Tibial nerve (tissue), 4 donors: ENCODE data around the gene SPEF2. TPM values are rescaled to one million over a fixed set of nuclear protein-coding genes. Genes with fewer than 3 reads are reported as not detected.
"Not testable (repeated sequence)": the region's sequence is repeated elsewhere in the genome, so short reads cannot be mapped to it uniquely, and the experiment has no call there.

ENCODE experiments used
- DNase-seq, 2 donors: peaks; one replicate each; pipeline ENCODE4 v3.0.0-alpha.2; 2019; ENCODE audit warnings: low spot score in 2 of 2
- H3K27ac ChIP-seq, 4 donors: fragments of 200-600 bp; sonication (generic) in 3 of 4; one replicate each; pipeline ENCODE4 v1.5.1; 2017 to 2019; ENCODE audit warnings: mild to moderate bottlenecking in 1 of 4
- H3K27me3 ChIP-seq, 2 donors: fragments of 200-600 bp; sonication (generic) in 1 of 2; one replicate each; pipeline versions ENCODE4 v1.5.1 to v1.6.0; 2017 to 2019
- H3K36me3 ChIP-seq, 3 donors: fragments of 200-600 bp; sonication (generic); one replicate each; pipeline ENCODE4 v1.5.1; 2018 to 2019
- H3K4me1 ChIP-seq, 4 donors: fragments of 200-600 bp; sonication (generic) in 3 of 4; one replicate each; pipeline ENCODE4 v1.5.1; 2017 to 2019
- H3K4me3 ChIP-seq, 4 donors: fragments of 200-600 bp; sonication (generic) in 3 of 4; one replicate each; pipeline ENCODE4 v1.5.1; 2017 to 2019; ENCODE audit warnings: mild to moderate bottlenecking in 1 of 4, moderate library complexity in 1 of 4
- H3K9me3 ChIP-seq, 4 donors: fragments of 200-600 bp; sonication (generic) in 3 of 4; one replicate each; pipeline ENCODE4 v1.5.1; 2017 to 2019
- EP300 ChIP-seq, 2 donors: sonication (generic); formaldehyde crosslinking; IDR thresholded peaks; one replicate each; pipeline ENCODE4 v1.6.1; 2017; ENCODE audit warnings: antibody characterized with exemption in 2 of 2, mild to moderate bottlenecking in 1 of 2
- POLR2A ChIP-seq, 2 donors: fragments of 450-650 bp; IDR thresholded peaks; one replicate each; pipeline ENCODE4 v1.6.1; 2017; ENCODE audit warnings: antibody characterized with exemption in 2 of 2, mild to moderate bottlenecking in 2 of 2, moderate library complexity in 2 of 2
- WGBS, 2 donors: methylation state at CpG; one replicate each; pipeline ENCODE4 v1.1.5; 2018; 5-methylcytosine and 5-hydroxymethylcytosine counted together
- total RNA-seq, 4 donors: library from RNA; depleted of rRNA; stranded (reverse); fragments of >200 nt; gene quantifications; one replicate each; pipeline ENCODE4 v1.1.0, GENCODE V29; 2016
- TF ChIP-seq, protein P1 (sequence below), 5 experiments: fragments of 200-600 bp in 3 of 5; fragments of 450-650 bp in 2 of 5; sonication (generic) in 3 of 5; IDR thresholded peaks; one replicate each; pipeline ENCODE4 v1.5.1; 2016 to 2019; ENCODE audit warnings: antibody characterized with exemption in 5 of 5, mild to moderate bottlenecking in 3 of 5, moderate library complexity in 2 of 5

SPEF2 gene
- total RNA-seq, 4 donors from 2014 or later: 5.1 to 33.5 (median 17.5) TPM

DNA sequence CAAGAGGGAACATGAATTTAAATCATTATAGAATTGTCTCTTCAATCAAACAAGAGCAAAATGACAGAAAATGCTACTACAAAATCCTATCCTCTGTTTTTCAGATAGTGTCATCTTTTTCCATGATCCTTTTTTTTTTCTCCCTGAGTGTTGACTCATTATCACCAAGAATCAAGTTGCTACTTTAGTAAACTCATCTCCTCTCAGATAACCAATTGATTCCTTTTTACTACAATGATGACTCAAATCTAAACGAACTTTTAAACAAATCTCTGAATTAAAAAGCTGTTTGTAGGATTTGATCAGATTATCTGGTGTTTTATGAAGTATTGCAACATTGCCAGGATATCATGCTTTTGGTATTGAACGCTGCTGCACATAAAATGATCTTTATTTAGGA lies 215.1 kb downstream of the SPEF2 start:
- Histone ChIP-seq H3K27me3 (no peaks in the 10 kb centered on the region), H3K9me3 (no peaks in the 10 kb centered on the region), H3K4me1 (no peaks in the 10 kb centered on the region), H3K4me3 (no peak overlapping the region), H3K27ac (no peak overlapping the region), H3K36me3 (no peaks in the 10 kb centered on the region)
- WGBS, 2 donors: 76 to 84% methylated on average over 2 of the region's 2 CpGs
- no peak for DNase-seq
- TF ChIP-seq EP300 (IDR thresholded peaks at IDR 0.05): no peak
- no peak for TF ChIP-seq POLR2A (IDR thresholded peaks at IDR 0.05)
- TF ChIP-seq, protein P1, sequence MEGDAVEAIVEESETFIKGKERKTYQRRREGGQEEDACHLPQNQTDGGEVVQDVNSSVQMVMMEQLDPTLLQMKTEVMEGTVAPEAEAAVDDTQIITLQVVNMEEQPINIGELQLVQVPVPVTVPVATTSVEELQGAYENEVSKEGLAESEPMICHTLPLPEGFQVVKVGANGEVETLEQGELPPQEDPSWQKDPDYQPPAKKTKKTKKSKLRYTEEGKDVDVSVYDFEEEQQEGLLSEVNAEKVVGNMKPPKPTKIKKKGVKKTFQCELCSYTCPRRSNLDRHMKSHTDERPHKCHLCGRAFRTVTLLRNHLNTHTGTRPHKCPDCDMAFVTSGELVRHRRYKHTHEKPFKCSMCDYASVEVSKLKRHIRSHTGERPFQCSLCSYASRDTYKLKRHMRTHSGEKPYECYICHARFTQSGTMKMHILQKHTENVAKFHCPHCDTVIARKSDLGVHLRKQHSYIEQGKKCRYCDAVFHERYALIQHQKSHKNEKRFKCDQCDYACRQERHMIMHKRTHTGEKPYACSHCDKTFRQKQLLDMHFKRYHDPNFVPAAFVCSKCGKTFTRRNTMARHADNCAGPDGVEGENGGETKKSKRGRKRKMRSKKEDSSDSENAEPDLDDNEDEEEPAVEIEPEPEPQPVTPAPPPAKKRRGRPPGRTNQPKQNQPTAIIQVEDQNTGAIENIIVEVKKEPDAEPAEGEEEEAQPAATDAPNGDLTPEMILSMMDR (IDR thresholded peaks at IDR 0.05): no peak

DNA sequence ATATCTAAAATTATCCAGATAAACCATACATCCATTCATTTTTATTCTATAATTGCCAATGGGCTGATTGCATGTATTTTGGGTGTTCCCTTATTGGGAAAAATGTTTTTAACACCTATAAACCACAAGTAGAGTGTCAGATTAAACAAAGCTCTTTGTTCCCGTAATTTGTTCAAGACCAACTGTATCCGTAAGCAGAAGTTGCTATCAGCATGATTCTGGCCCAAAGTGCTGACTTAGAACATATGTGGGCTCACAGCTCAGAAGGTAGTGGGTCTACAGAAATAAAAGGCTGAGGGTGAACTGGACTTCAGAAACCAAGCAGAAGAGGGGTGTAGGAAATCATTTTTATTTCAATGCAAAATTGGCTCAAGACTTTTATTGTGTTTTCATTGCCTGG lies 215.6 kb downstream of the SPEF2 start:
- H3K27me3 ChIP-seq: no peaks in the 10 kb centered on the region
- no peak overlapping the region for H3K4me3 ChIP-seq
- 85 to 86% methylated on average over 2 of the region's 2 CpGs for WGBS, 2 donors
- no peaks in the 10 kb centered on the region for H3K36me3 ChIP-seq
- no peak overlapping the region for H3K27ac ChIP-seq
- no peak for DNase-seq
- TF ChIP-seq EP300 (IDR thresholded peaks at IDR 0.05): no peak
- TF ChIP-seq, protein P1 (IDR thresholded peaks at IDR 0.05): no peak
- no peak for TF ChIP-seq POLR2A (IDR thresholded peaks at IDR 0.05)
- H3K4me1 ChIP-seq: no peaks in the 10 kb centered on the region
- H3K9me3 ChIP-seq: no peaks in the 10 kb centered on the region

DNA sequence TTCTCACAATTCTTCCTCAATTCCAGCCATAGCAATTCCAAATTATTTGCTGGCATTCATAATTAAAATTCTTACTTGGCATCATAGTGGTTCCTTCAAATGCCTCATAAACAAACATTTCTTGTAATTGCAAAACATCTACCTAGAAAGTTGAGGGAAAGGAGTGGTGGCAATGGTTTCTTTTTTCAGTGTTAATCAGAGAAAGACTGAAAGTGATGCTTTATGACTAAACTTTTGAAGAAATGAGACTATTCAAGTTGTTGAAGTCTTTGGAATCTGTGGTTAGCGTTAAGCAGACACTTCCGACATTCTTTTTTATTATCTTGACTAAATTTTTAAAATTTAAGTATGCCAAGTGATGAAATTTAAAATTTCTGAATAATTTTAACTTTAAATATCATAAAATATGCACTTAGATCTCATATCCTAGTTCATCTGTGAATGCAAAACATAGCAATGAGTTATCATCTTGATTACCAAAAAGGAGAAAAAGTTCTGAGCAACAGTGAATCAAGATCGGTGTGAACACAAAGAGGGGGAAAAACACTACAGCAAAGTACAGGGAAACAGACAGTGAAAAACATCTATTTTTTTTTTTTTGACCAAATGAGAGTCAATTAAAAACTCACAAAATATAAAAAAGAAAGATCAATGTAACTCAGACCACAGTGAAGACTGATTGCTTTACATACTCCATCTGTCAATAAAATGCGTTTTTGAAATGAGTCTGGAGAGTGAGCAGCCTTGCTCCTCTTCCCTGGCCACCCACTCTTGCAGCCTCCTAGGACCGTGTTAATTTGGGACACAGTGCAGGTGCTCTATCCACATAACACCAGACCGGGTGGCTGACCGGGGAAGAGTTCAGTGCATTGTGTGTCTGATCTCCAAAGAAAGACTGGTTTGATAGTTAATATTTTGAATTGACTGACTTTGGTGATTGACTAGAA lies 218.4 kb downstream of the SPEF2 start:
- Histone ChIP-seq H3K4me3 (no peak overlapping the region), H3K9me3 (no peaks in the 10 kb centered on the region), H3K36me3 (no peaks in the 10 kb centered on the region), H3K27me3 (no peaks in the 10 kb centered on the region), H3K4me1 (no peaks in the 10 kb centered on the region), H3K27ac (no peak overlapping the region)
- no peak for DNase-seq
- 85 to 88% methylated on average over 7 of the region's 7 CpGs for WGBS, 2 donors
- TF ChIP-seq, protein P1 (IDR thresholded peaks at IDR 0.05): no peak
- no peak for TF ChIP-seq POLR2A (IDR thresholded peaks at IDR 0.05)
- no peak for TF ChIP-seq EP300 (IDR thresholded peaks at IDR 0.05)

DNA sequence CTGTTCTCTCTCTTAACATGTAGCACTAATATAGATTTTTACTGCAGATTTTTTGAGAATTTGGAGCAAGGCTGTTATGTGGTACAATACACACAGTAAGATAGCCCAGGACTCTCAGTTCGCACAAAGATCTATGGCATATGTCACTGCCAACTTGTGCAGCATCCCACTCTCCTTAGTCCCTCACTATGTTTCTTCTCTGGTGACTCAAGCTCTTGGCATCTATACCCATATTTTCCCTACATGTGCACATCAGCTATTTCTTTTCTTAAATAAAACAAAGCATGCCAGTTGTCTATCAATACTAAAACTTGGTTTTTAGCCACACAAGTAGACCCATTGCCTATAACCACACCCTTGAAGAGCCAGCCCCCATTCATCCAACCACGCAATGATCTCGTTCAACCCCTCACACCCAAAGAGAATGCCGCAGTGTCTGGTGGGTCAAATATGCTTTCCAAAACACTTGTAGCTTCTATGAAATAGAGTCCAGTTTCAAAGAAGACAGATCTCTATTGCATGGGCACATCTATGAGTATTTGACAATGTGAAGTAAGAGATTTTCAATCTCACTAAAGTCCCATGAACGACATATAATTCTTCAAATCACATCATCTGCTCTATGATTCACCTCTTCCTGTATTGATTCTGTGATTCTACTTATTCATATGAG lies 220.8 kb downstream of the SPEF2 start:
- Histone ChIP-seq H3K27ac (no peak overlapping the region), H3K27me3 (no peaks in the 10 kb centered on the region), H3K4me3 (no peak overlapping the region), H3K9me3 (no peaks in the 10 kb centered on the region), H3K4me1 (no peaks in the 10 kb centered on the region), H3K36me3 (no peaks in the 10 kb centered on the region)
- DNase-seq: no peak
- 83 to 85% methylated on average over 5 of the region's 5 CpGs for WGBS, 2 donors
- TF ChIP-seq EP300 (IDR thresholded peaks at IDR 0.05) (no peak), POLR2A (IDR thresholded peaks at IDR 0.05) (no peak)
- TF ChIP-seq, protein P1 (IDR thresholded peaks at IDR 0.05): no peak

DNA sequence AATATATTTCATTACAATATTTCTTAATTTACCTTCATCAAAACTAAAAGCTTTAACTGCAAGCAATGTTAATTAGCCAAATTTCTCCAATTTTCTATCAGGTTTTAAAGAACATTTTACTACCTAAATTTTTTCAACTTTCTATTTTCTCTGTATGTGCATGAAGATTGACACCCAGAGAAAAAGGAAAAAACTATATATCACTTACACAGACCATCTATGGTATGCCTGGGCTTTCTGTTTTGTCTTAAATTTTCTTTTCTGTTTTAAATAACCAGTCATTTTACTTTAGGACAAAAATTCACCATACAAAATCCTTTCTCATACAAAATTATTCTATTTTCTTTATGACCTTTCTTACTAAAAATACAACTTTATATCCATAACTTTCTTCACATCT lies 225.2 kb downstream of the SPEF2 start:
- TF ChIP-seq EP300 (IDR thresholded peaks at IDR 0.05) (no peak), POLR2A (IDR thresholded peaks at IDR 0.05) (no peak)
- TF ChIP-seq, protein P1 (IDR thresholded peaks at IDR 0.05): no peak
- Histone ChIP-seq H3K27ac (no peak overlapping the region), H3K27me3 (no peaks in the 10 kb centered on the region), H3K4me3 (no peak overlapping the region), H3K36me3 (no peaks in the 10 kb centered on the region), H3K4me1 (no peaks in the 10 kb centered on the region), H3K9me3 (peaks cover 0 to 12% (median 0%) of the 10 kb centered on the region in 4 donors)
- DNase-seq: no peak

DNA sequence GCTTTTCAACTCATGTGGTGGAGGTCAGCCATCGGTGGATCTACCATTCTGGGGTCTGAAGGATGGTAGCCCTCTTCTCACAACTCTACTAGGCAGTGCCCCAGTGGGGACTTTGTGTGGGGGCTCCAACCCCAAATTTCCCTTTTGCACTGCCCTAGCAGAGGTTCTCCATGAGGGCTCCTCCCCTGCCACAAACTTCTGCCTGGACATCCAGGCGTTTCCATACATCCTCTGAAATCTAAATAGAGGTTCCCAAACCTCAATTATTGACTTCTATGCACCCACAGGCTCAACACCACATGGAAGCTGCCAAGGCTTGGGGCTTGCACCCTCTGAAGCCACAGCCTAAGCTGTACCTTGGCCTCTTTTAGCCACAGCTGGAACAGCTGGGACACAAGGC lies 227.8 kb downstream of the SPEF2 start:
- H3K4me3 ChIP-seq: not testable (repeated sequence)

More for the DNA sequence above, 227.8 kb downstream of the SPEF2 start:
- not testable (repeated sequence) for H3K36me3 ChIP-seq, H3K4me1 ChIP-seq, H3K27me3 ChIP-seq, DNase-seq, H3K27ac ChIP-seq
- H3K9me3 ChIP-seq: peaks cover 0 to 12% (median 0%) of the 10 kb centered on the region in 4 donors
- WGBS, 2 donors: 79 to 83% methylated on average over 2 of the region's 2 CpGs
